Skin of body (tissue), 3 donors: ENCODE results near the gene RAB31. TPM values are rescaled to one million over a fixed set of nuclear protein-coding genes. Genes with fewer than 3 reads are reported as not detected.

Experiments used
- DNase-seq: peaks from one replicate; lab custom pipeline; 2025; lab: John Stamatoyannopoulos, UW
- small RNA-seq: library from RNA; depleted of rRNA; stranded (forward); fragments of <200 nt; gene quantifications from one replicate; pipeline ENCODE3, GENCODE V24; 2014; ENCODE audit warnings: low replicate concordance
- total RNA-seq: library from RNA; depleted of rRNA; stranded (reverse); fragments of >200 nt; gene quantifications from one replicate; pipeline ENCODE4 v1.2.3, GENCODE V29; 2014

Gene RAB31
- total RNA-seq, 1 donor from 2014 or later = 31.1 TPM

GRCh38 chr18:9911226-9911625 lies 203.1 kb downstream of the RAB31 start:
- no peak for DNase-seq

Small RNA genes within 50 kb of the gene (small RNA-seq; reads per million reads assigned to genes)
- gene RN7SL862P (not detected), gene RNA5SP449 (not detected)

Other genes with a start within 250 kb of the RAB31 start
- 43.0 TPM for gene RALBP1, start 232.8 kb upstream of the RAB31 start, total RNA-seq
- 110 TPM for gene PPP4R1, start 93.7 kb upstream of the RAB31 start, total RNA-seq
- not detected for gene TXNDC2, start 177.7 kb downstream of the RAB31 start, total RNA-seq
- 189 TPM for gene VAPA, start 205.7 kb downstream of the RAB31 start, total RNA-seq